Skeletal muscle tissue (tissue), 4 donors: ENCODE measurements around the gene NABP1. TPM values are rescaled to one million over a fixed set of nuclear protein-coding genes. Genes with fewer than 3 reads are reported as not detected.
A peak's percentile ranks its signal among the peaks of the same experiment; 100 is the strongest.
"Not testable (repeated sequence)": the region's sequence is repeated elsewhere in the genome, so short reads cannot be mapped to it uniquely, and the experiment has no call there.

Source experiments
- H3K27ac ChIP-seq: one replicate; pipeline ENCODE4 v1.7.0; 2013; ENCODE audit warnings: mild to moderate bottlenecking, low read depth, low read length, inconsistent platforms
- H3K27me3 ChIP-seq, 3 donors: one replicate each; pipeline ENCODE4 v1.7.0; 2013; ENCODE audit warnings: low read length in 3 of 3; ENCODE audit not compliant: control insufficient read depth in 3 of 3, insufficient read depth in 3 of 3
- H3K36me3 ChIP-seq, 3 donors: one replicate each; pipeline ENCODE4 v1.7.0; 2013; ENCODE audit warnings: low read length in 3 of 3; ENCODE audit not compliant: control insufficient read depth in 3 of 3, insufficient read depth in 3 of 3
- H3K4me1 ChIP-seq, 3 donors: one replicate each; pipeline ENCODE4 v1.7.0; 2013; ENCODE audit warnings: low read length in 3 of 3, mild to moderate bottlenecking in 3 of 3; ENCODE audit not compliant: control insufficient read depth in 3 of 3, insufficient read depth in 3 of 3
- H3K4me3 ChIP-seq, 3 donors: one replicate each; pipeline ENCODE4 v1.7.0; 2013; ENCODE audit warnings: low read length in 3 of 3
- H3K9ac ChIP-seq, 3 donors: one replicate each; pipeline ENCODE4 v1.7.0; 2013; ENCODE audit warnings: low read length in 3 of 3, mild to moderate bottlenecking in 3 of 3, moderate library complexity in 2 of 3, low read depth in 1 of 3
- H3K9me3 ChIP-seq, 3 donors: one replicate each; pipeline ENCODE4 v1.7.0; 2013; ENCODE audit warnings: low read length in 3 of 3; ENCODE audit not compliant: control insufficient read depth in 3 of 3
- total RNA-seq: library from RNA; depleted of rRNA; stranded (reverse); fragments of >200 nt; gene quantifications from one replicate; pipeline ENCODE4 v1.2.3, GENCODE V29; 2014
- donor health status: Osteomylitis.

NABP1 gene
- total RNA-seq, 1 donor from 2014 or later: 14.6 TPM

DNA sequence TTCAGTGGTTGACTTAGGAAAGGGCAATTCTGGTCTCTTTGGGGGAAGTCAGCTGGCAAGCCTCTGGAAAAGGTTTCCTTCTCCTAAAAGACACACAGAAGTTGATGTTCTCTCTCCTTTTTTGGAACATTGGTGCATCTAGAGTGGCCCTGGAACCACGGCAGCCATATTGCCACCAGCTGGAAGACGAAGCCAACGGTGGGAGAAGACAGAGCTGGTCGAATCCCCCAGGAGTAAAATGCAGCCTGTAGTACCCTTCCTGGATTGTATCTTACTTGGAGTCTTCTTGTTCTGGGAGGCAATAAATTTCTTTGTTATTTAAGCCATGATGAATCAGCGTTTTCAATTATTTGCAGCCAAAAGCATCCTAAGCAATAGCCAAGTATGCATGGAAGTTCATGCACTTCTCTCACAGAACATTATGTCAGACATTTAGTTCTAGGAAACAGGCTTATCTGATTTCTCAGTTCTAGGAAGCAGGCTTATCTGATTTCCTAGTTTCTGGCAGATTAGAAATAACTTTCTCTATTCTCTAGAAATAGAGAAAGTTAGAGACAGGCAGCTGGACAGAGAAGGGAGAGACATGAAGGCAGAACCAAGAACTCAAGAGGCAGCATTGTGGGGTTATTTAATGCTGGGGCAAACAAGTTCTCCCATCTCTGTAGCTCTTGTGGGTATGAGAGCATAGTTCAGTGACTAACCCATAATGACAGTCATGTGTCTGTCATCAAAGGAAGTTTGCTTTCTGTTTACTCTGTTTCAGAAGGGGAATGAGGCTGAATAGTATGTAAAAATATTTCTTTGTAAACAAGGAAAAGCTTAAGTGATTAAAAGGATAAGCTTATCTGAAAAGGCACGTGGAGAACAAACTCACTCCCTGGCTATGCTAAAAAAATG lies 40.5 kb upstream of the NABP1 start:
- H3K9ac ChIP-seq: no peak overlapping the region
- no peaks in the 10 kb centered on the region for H3K9me3 ChIP-seq
- peaks cover 0 to 4% (median 0%) of the 10 kb centered on the region in 3 donors for H3K4me1 ChIP-seq
- H3K4me3 ChIP-seq: no peak overlapping the region
- no peaks in the 10 kb centered on the region for H3K36me3 ChIP-seq
- H3K27me3 ChIP-seq: no peaks in the 10 kb centered on the region
- H3K27ac ChIP-seq: peak overlapping the region; percentile 2

DNA sequence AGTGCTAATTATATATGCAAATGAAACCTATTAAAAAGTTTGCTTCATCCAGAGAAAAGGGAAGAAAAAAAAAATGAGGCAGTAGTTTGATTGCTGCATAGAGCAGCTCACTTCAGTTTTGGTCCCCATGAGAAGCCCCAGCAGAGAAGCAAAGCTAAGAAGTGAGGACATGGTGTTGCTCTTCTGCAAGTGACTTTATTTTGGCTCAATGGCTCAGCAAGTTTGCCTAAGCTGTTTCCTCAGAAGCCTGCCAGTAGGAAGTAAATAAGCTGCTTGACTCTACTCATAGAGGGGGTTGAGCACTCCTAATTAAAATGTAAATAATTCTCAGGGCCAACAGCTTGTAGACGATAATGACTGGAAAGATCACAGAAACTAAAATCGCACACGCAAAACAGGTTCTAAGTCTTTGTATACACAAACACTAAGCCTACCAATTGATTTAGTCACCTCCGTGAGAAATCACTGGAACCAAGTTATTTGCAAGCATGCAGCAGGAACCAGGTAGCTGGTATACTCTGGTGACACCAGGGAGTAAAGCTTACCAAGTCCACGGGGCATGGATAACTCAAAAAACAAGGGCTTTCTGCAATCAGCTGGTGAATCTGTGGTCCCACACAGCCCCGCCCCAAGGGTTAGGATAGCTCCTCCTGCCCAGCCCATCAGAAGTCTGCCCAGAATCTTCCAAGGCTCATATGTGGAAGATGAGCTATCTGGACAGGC lies 39.7 kb upstream of the NABP1 start:
- H3K9me3 ChIP-seq: no peaks in the 10 kb centered on the region

GRCh38 chr2:191638802-191639172 lies 39.1 kb upstream of the NABP1 start:
- Histone ChIP-seq H3K4me1 (peaks cover 0 to 4% (median 0%) of the 10 kb centered on the region in 3 donors), H3K36me3 (no peaks in the 10 kb centered on the region), H3K9me3 (no peaks in the 10 kb centered on the region), H3K4me3 (no peak overlapping the region), H3K27me3 (no peaks in the 10 kb centered on the region), H3K9ac (no peak overlapping the region), H3K27ac (no peak overlapping the region)

More for the DNA sequence above, 39.7 kb upstream of the NABP1 start:
- Histone ChIP-seq H3K27me3 (no peaks in the 10 kb centered on the region), H3K9ac (no peak overlapping the region), H3K4me1 (peaks cover 0 to 4% (median 0%) of the 10 kb centered on the region in 3 donors), H3K27ac (no peak overlapping the region), H3K36me3 (no peaks in the 10 kb centered on the region), H3K4me3 (no peak overlapping the region)

GRCh38 chr2:191641609-191642008 lies 36.3 kb upstream of the NABP1 start:
- peaks cover 0 to 4% (median 0%) of the 10 kb centered on the region in 3 donors for H3K4me1 ChIP-seq
- no peak overlapping the region for H3K4me3 ChIP-seq
- no peaks in the 10 kb centered on the region for H3K27me3 ChIP-seq
- no peak overlapping the region for H3K9ac ChIP-seq
- no peak overlapping the region for H3K27ac ChIP-seq
- no peaks in the 10 kb centered on the region for H3K9me3 ChIP-seq
- no peaks in the 10 kb centered on the region for H3K36me3 ChIP-seq

DNA sequence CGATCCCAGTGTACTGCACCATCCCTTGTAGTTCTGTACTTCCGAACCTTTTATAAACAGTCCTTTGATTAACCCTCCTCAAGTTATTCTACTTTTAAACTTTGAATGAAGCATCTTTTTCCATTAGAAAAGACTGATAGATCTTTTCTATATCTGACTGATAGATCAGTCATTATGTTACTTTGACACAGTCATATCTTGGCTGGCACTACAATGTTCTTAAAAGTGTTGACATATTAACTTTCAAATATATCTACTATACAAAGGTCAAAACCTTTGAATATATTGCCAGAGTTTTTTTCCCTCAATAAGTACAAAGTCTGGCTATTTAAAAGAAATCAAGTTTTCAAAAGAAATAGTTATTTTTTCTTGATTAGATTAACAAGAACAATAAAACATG lies 35.4 kb upstream of the NABP1 start:
- H3K9ac ChIP-seq: no peak overlapping the region

DNA sequence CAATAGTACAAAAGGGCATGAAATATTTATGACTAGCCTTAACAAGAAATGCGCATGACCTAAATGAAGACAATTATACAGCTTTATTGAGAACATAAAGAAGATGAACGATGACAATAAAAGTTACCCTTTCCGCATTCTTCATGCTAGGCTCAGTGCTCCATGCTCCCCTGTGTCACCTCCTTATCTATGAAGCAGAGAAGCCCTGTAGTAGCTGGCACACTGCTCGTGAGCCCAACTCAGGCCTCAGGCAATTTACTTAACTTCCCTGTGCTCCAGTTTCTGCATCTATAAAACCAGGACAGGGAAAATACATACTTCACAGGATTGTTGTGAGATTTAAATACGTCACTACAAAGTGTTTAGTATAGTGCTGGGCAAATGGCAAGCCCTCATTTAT lies 34.5 kb upstream of the NABP1 start:
- H3K4me1 ChIP-seq: no peaks in the 10 kb centered on the region
- H3K9ac ChIP-seq: no peak overlapping the region
- no peaks in the 10 kb centered on the region for H3K9me3 ChIP-seq
- no peaks in the 10 kb centered on the region for H3K36me3 ChIP-seq
- no peaks in the 10 kb centered on the region for H3K27me3 ChIP-seq
- no peak overlapping the region for H3K4me3 ChIP-seq
- H3K27ac ChIP-seq: no peak overlapping the region

More for the DNA sequence above, 35.4 kb upstream of the NABP1 start:
- no peak overlapping the region for H3K4me3 ChIP-seq
- H3K4me1 ChIP-seq: peaks cover 0 to under 1% (median 0%) of the 10 kb centered on the region in 3 donors
- no peaks in the 10 kb centered on the region for H3K36me3 ChIP-seq
- no peaks in the 10 kb centered on the region for H3K27me3 ChIP-seq
- H3K27ac ChIP-seq: no peak overlapping the region
- H3K9me3 ChIP-seq: no peaks in the 10 kb centered on the region

GRCh38 chr2:191644613-191645012 lies 33.3 kb upstream of the NABP1 start:
- H3K9ac ChIP-seq, H3K9me3 ChIP-seq, H3K27ac ChIP-seq, H3K4me1 ChIP-seq, H3K36me3 ChIP-seq, H3K27me3 ChIP-seq, H3K4me3 ChIP-seq: not testable (repeated sequence)

GRCh38 chr2:191645032-191645431 lies 32.9 kb upstream of the NABP1 start:
- Histone ChIP-seq H3K27me3 (no peaks in the 10 kb centered on the region), H3K36me3 (no peaks in the 10 kb centered on the region), H3K27ac (no peak overlapping the region), H3K4me1 (no peaks in the 10 kb centered on the region), H3K4me3 (no peak overlapping the region), H3K9ac (no peak overlapping the region), H3K9me3 (no peaks in the 10 kb centered on the region)

DNA sequence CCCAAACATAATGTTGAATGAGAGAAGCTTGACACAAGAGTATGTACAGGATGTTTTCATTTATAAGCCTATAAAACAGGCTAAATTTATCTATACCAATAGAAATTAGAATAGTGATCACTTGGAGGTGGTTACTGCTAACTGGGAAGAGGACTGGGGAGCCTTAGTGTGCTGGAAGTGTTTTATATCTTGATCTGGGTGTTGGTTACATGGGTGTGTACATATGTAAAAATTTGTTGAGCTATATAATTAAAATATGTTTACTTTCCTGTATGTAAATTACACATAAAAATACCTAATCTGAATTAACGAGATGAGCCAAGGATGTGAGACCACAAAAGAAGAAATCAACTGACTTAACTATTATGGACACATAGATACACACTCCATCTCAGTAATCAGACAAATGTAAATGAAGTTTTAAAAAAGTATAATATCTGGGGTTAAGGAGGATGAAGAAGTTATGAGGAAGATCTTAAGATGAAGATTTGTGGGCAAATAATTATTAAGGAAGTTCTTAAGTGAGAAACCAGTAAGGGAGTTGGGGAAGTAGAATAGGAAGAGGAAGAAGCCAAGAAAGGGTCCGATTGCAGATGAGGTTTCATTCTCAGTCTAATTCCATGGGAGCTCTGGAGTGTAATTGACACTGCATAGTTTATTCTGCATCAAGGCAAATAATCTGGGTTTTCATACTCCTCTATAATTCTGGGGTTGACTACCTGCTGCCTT lies 32.3 kb upstream of the NABP1 start:
- Histone ChIP-seq H3K27ac (no peak overlapping the region), H3K4me3 (no peak overlapping the region), H3K36me3 (no peaks in the 10 kb centered on the region), H3K27me3 (no peaks in the 10 kb centered on the region), H3K9ac (no peak overlapping the region), H3K4me1 (no peaks in the 10 kb centered on the region), H3K9me3 (no peaks in the 10 kb centered on the region)
